Activated T-helper 1 cell treated with anti-CD3 and anti-CD28 coated beads, Interleukin-2, amount 50 U/mL, for 16 hours (primary cell): ENCODE data around the gene LLGL1.

Experiments
- DNase-seq, 2 donors: peaks; one replicate each; pipeline ENCODE4 v3.0.0-alpha.2; 2020; ENCODE audit warnings: low read depth in 1 of 2, low spot score in 1 of 2

LLGL1 gene

GRCh38 chr17:18252160-18252559 lies 26.7 kb downstream of the LLGL1 start:
- DNase-seq = no peak

- DNase-seq = no peak
These were observed 27.9 kb downstream of the LLGL1 start for GRCh38 chr17:18253187-18253884.

GRCh38 chr17:18253947-18254821 lies 28.7 kb downstream of the LLGL1 start:
- no peak for DNase-seq

- no peak for DNase-seq
These were observed 29.6 kb downstream of the LLGL1 start for GRCh38 chr17:18254888-18255649.

GRCh38 chr17:18256351-18256750 lies 30.9 kb downstream of the LLGL1 start:
- DNase-seq = no peak

GRCh38 chr17:18256776-18257175 lies 31.3 kb downstream of the LLGL1 start:
- DNase-seq = no peak

GRCh38 chr17:18257268-18257981 lies 32.0 kb downstream of the LLGL1 start:
- no peak for DNase-seq

GRCh38 chr17:18257982-18258355 lies 32.5 kb downstream of the LLGL1 start:
- peak in 1 of 2 donors; percentile 33 for DNase-seq

- DNase-seq = peak; percentile 21 to 48
These were observed 33.1 kb downstream of the LLGL1 start, which contains the start of gene FLII for GRCh38 chr17:18258356-18259038. FLII (minus strand) TSS chr17:18258738; CDS start chr17:18258690, 48 bp downstream.

- DNase-seq = no peak
These were observed 34.3 kb downstream of the LLGL1 start for GRCh38 chr17:18259621-18260331.

GRCh38 chr17:18260332-18261145 lies 35.1 kb downstream of the LLGL1 start, which contains the start of gene MIEF2:
MIEF2 (plus strand) TSS chr17:18260662; CDS start chr17:18262721, 2,059 bp downstream.
- peak; percentile 85 to 86 for DNase-seq

- DNase-seq = peak in 1 of 2 donors; percentile 9
These were observed 35.7 kb downstream of the LLGL1 start for GRCh38 chr17:18261146-18261515.

GRCh38 chr17:18261659-18262058 lies 36.2 kb downstream of the LLGL1 start:
- no peak for DNase-seq

GRCh38 chr17:18262111-18262510 lies 36.7 kb downstream of the LLGL1 start:
- no peak for DNase-seq

- no peak for DNase-seq
These were observed 37.2 kb downstream of the LLGL1 start for GRCh38 chr17:18262641-18263040.

GRCh38 chr17:18263885-18264682 lies 38.6 kb downstream of the LLGL1 start:
- no peak for DNase-seq

- no peak for DNase-seq
These were observed 41.9 kb downstream of the LLGL1 start for GRCh38 chr17:18267366-18267765.
